AG04450 (cell line): Measurements from ENCODE around the gene PRKN. TPM values are rescaled to one million over a fixed set of nuclear protein-coding genes. Genes with fewer than 3 reads are reported as not detected.
"Not testable (repeated sequence)": the region's sequence is repeated elsewhere in the genome, so short reads cannot be mapped to it uniquely, and the experiment has no call there.

Experiments
- CTCF ChIA-PET: fragments of 300-600, 350-600 bp; formaldehyde crosslinking; extraction: SDS; loops from one replicate; lab custom pipeline; 2022; ENCODE audit warnings: antibody characterized with exemption, inconsistent platforms; lab: Charles Lee
- POLR2A ChIA-PET: fragments of 350-600 bp; formaldehyde crosslinking; extraction: SDS; loops from one replicate; lab custom pipeline; 2021; ENCODE audit warnings: antibody characterized with exemption, inconsistent platforms; lab: Yijun Ruan, JAX
- DNase-seq: peaks from one replicate; pipeline ENCODE4 v3.0.0-alpha.2; 2011; ENCODE audit warnings: low read depth, low spot score
- H3K27ac ChIP-seq: one replicate; pipeline ENCODE4 v1.5.1; 2012; ENCODE audit warnings: low read depth, low read length, control low read depth
- H3K27me3 ChIP-seq: one replicate; pipeline ENCODE4 v1.6.0; 2012; ENCODE audit warnings: low read length; ENCODE audit not compliant: control insufficient read depth, insufficient read depth
- H3K4me3 ChIP-seq: 2 replicates; pipeline ENCODE4 v1.5.1; 2011; ENCODE audit warnings: mild to moderate bottlenecking, low read depth, low read length, control low read depth
- H3K9me3 ChIP-seq: 2 replicates; pipeline ENCODE4 v1.5.1; 2012; ENCODE audit warnings: low read length; ENCODE audit not compliant: control insufficient read depth, insufficient read depth
- CTCF ChIP-seq: IDR thresholded peaks from 2 replicates; pipeline ENCODE4 v1.5.1; 2011; ENCODE audit warnings: low read depth, low read length, control low read depth, inconsistent platforms
- polyA plus RNA-seq: library from polyadenylated mRNA; depleted of rRNA; stranded (reverse); fragments of >200 nt; gene quantifications from 2 replicates; pipeline ENCODE4 v1.2.3, GENCODE V29; 2011

The PRKN gene
- polyA plus RNA-seq, 1 experiment, result not detected

- no peak for DNase-seq
- Histone ChIP-seq H3K27me3 (peaks cover under 1% of the 10 kb centered on the region), H3K9me3 (no peaks in the 10 kb centered on the region), H3K4me3 (no peak overlapping the region), H3K27ac (no peak overlapping the region)
- TF ChIP-seq CTCF, result peak; percentile 45
- ChIA-PET CTCF (interaction anchor here (0.7 to 2.7 kb wide), 7 partner anchors 12 to 104 kb away, joined by 3 to 32 read pairs (median 3); no protein-coding TSS in a partner anchor), POLR2A (no interaction called here)
Measured at GRCh38 chr6:161498359-161498758, 1229.2 kb downstream of the PRKN start.

GRCh38 chr6:161496941-161497340 is 1230.6 kb downstream of the PRKN start:
- no peaks in the 10 kb centered on the region for H3K9me3 ChIP-seq
- TF ChIP-seq CTCF, result no peak
- no peak for DNase-seq
- CTCF ChIA-PET, result interaction anchor here (2.0 to 2.7 kb wide), 2 partner anchors 78 to 103 kb away, joined by 25 to 32 read pairs; no protein-coding TSS in a partner anchor
- H3K4me3 ChIP-seq, result no peak overlapping the region
- POLR2A ChIA-PET, result no interaction called here
- peaks cover 2% of the 10 kb centered on the region for H3K27me3 ChIP-seq
- no peak overlapping the region for H3K27ac ChIP-seq

GRCh38 chr6:161496271-161496670 is 1231.3 kb downstream of the PRKN start:
- H3K4me3 ChIP-seq, H3K27me3 ChIP-seq, POLR2A ChIA-PET, H3K27ac ChIP-seq, DNase-seq, H3K9me3 ChIP-seq: not testable (repeated sequence)
- CTCF ChIA-PET, result interaction anchor here (1.4 kb wide), 1 partner anchor 78 kb away, joined by 5 read pairs; no protein-coding TSS in a partner anchor

GRCh38 chr6:161494566-161494965 is 1233.0 kb downstream of the PRKN start:
- POLR2A ChIA-PET, result no interaction called here
- DNase-seq, result no peak
- no peaks in the 10 kb centered on the region for H3K9me3 ChIP-seq
- H3K4me3 ChIP-seq, result no peak overlapping the region
- no peak overlapping the region for H3K27ac ChIP-seq
- CTCF ChIA-PET, result no interaction called here
- peaks cover 2% of the 10 kb centered on the region for H3K27me3 ChIP-seq
- TF ChIP-seq CTCF, result no peak

- Histone ChIP-seq H3K27me3 (peaks cover 2% of the 10 kb centered on the region), H3K27ac (no peak overlapping the region), H3K4me3 (no peak overlapping the region), H3K9me3 (no peaks in the 10 kb centered on the region)
- POLR2A ChIA-PET, result no interaction called here
- CTCF ChIA-PET, result no interaction called here
- no peak for TF ChIP-seq CTCF
- no peak for DNase-seq
Measured at GRCh38 chr6:161493576-161494118, 1233.9 kb downstream of the PRKN start.
